HepG2 (cell line): ENCODE data around the gene ILKAP. TPM values are rescaled to one million over a fixed set of nuclear protein-coding genes. Genes with fewer than 3 reads are reported as not detected.
A peak's percentile ranks its signal among the peaks of the same experiment; 100 is the strongest.

Experiments
- CBX1 ChIP-seq: IDR thresholded peaks from one replicate; pipeline ENCODE4 v1.6.1; 2016; ENCODE audit warnings: antibody characterized with exemption, low read depth
- CHCHD3 ChIP-seq: sonication (generic); formaldehyde crosslinking; IDR thresholded peaks from 2 replicates; pipeline ENCODE4 v1.8.0; 2022; ENCODE audit warnings: mild to moderate bottlenecking, missing genetic modification reagents, moderate library complexity
- CSRNP2 ChIP-seq: sonication (generic); formaldehyde crosslinking; conservative IDR thresholded peaks from 2 replicates; pipeline ENCODE4 v1.8.0; 2022; ENCODE audit warnings: low read depth, missing genetic modification reagents
- ETV5 ChIP-seq: IDR thresholded peaks from 2 replicates; pipeline ENCODE4 v1.6.1; 2018; ENCODE audit warnings: missing biosample characterization, missing genetic modification reagents, inconsistent platforms, borderline replicate concordance
- FOXP1 ChIP-seq, 2 experiments: fragments of 450-650 bp in 1 of 2; IDR thresholded peaks; 2 replicates each; pipeline ENCODE4 v1.6.1; 2017 to 2018; ENCODE audit warnings: antibody characterized with exemption in 1 of 2
- HNF1A ChIP-seq, 2 experiments: sonication (generic) in 1 of 2; formaldehyde crosslinking in 1 of 2; IDR thresholded peaks; 2 replicates each; pipeline versions ENCODE4 v1.4.0 to v1.6.1; 2016 to 2020; ENCODE audit warnings: borderline replicate concordance in 1 of 2, low read depth in 1 of 2, mild to moderate bottlenecking in 1 of 2, missing genetic modification reagents in 1 of 2
- HOXA3 ChIP-seq: sonication (generic); formaldehyde crosslinking; IDR thresholded peaks from 2 replicates; pipeline ENCODE4 v1.5.0; 2020; ENCODE audit warnings: missing genetic modification reagents
- KMT2B ChIP-seq: IDR thresholded peaks from 2 replicates; pipeline ENCODE4 v1.6.1; 2016; ENCODE audit warnings: missing genetic modification reagents, missing compliant biosample characterization
- TEAD2 ChIP-seq: sonication (generic); formaldehyde crosslinking; IDR thresholded peaks from 2 replicates; pipeline ENCODE4 v1.9.0; 2021; ENCODE audit warnings: missing genetic modification reagents
- ZNF546 ChIP-seq: sonication (generic); formaldehyde crosslinking; conservative IDR thresholded peaks from 2 replicates; pipeline ENCODE4 v1.8.1; 2023; ENCODE audit warnings: mild to moderate bottlenecking, missing genetic modification reagents
- ZNF562 ChIP-seq: sonication (generic); formaldehyde crosslinking; IDR thresholded peaks from 2 replicates; pipeline ENCODE4 v1.8.0; 2022; ENCODE audit warnings: missing genetic modification reagents, borderline replicate concordance
- ZNF891 ChIP-seq: sonication (generic); formaldehyde crosslinking; IDR thresholded peaks from 2 replicates; pipeline ENCODE4 v1.5.0; 2020; ENCODE audit warnings: mild to moderate bottlenecking, missing genetic modification reagents
- polyA plus RNA-seq, 8 experiments: library from polyadenylated mRNA; depleted of rRNA in 3 of 8; stranded (reverse) in 7 of 8; unstranded in 1 of 8; fragments of >200 nt; fragmentation: Illumina TruSeq in 4 of 8; extraction: Trizol in 4 of 8; gene quantifications; 2 replicates each; pipeline versions ENCODE4 v1.2.1 to v1.2.3, GENCODE V29; 2011 to 2016; ENCODE audit warnings: low read depth in 4 of 8, missing spikeins in 1 of 8, mixed read lengths in 1 of 8; ENCODE audit not compliant: insufficient read depth in 1 of 8
- total RNA-seq, 5 experiments: library from RNA; depleted of rRNA; stranded (reverse); fragments of >200 nt; fragmentation: Illumina TruSeq; extraction: Trizol; gene quantifications; 2 replicates each; pipeline ENCODE4 v1.2.3, GENCODE V29; 2016; ENCODE audit warnings: low read depth in 1 of 5
- TF ChIP-seq, protein P1 (sequence below): sonication (generic); formaldehyde crosslinking; IDR thresholded peaks from 2 replicates; pipeline ENCODE4 v1.5.0; 2020; ENCODE audit warnings: mild to moderate bottlenecking, missing genetic modification reagents, borderline replicate concordance

The ILKAP gene
- total and polyA plus RNA-seq, 2 of the 13 experiments (the other 11 are each of a cell fraction or from before 2014, with no cell fraction given): 29.6 to 33.1 TPM

DNA sequence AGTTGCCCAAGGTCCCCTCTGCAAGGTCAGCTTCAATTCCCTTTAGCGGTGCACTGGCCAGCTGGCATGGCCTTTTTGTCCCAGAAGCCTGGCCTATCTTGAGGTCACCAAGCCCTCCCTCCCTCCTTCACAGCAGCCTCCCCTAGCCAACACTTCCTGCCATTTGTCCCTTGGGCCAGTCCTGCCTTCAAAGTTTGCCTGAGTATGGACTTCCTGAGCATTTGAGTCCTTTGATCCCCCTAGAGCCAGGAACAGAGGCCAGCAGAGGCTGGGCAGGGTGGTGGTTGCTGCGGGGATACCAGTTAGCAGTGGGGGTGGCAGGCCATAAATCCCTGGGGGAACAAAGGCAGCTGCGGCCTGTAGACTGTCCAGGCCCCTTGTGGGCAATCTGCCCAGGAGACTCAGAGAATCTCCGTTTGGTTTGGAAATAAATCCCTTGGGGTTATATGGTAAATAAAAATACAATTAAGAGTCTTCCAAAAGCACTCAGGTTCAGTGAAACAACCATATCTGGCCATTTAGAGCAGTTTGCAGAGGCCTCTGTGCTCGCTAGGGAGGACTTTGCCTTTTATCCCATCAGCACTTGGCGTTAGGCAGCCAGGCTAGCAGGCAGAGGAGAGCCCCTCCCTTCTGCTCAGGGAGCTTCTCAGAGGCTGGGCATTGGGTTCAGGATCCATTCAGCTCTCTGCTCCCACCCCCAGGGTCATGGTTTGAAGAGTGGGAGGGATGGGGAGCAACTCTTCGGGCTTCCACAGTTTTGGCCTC is 39.4 kb upstream of the ILKAP start (continued):
- TF ChIP-seq, protein P1, sequence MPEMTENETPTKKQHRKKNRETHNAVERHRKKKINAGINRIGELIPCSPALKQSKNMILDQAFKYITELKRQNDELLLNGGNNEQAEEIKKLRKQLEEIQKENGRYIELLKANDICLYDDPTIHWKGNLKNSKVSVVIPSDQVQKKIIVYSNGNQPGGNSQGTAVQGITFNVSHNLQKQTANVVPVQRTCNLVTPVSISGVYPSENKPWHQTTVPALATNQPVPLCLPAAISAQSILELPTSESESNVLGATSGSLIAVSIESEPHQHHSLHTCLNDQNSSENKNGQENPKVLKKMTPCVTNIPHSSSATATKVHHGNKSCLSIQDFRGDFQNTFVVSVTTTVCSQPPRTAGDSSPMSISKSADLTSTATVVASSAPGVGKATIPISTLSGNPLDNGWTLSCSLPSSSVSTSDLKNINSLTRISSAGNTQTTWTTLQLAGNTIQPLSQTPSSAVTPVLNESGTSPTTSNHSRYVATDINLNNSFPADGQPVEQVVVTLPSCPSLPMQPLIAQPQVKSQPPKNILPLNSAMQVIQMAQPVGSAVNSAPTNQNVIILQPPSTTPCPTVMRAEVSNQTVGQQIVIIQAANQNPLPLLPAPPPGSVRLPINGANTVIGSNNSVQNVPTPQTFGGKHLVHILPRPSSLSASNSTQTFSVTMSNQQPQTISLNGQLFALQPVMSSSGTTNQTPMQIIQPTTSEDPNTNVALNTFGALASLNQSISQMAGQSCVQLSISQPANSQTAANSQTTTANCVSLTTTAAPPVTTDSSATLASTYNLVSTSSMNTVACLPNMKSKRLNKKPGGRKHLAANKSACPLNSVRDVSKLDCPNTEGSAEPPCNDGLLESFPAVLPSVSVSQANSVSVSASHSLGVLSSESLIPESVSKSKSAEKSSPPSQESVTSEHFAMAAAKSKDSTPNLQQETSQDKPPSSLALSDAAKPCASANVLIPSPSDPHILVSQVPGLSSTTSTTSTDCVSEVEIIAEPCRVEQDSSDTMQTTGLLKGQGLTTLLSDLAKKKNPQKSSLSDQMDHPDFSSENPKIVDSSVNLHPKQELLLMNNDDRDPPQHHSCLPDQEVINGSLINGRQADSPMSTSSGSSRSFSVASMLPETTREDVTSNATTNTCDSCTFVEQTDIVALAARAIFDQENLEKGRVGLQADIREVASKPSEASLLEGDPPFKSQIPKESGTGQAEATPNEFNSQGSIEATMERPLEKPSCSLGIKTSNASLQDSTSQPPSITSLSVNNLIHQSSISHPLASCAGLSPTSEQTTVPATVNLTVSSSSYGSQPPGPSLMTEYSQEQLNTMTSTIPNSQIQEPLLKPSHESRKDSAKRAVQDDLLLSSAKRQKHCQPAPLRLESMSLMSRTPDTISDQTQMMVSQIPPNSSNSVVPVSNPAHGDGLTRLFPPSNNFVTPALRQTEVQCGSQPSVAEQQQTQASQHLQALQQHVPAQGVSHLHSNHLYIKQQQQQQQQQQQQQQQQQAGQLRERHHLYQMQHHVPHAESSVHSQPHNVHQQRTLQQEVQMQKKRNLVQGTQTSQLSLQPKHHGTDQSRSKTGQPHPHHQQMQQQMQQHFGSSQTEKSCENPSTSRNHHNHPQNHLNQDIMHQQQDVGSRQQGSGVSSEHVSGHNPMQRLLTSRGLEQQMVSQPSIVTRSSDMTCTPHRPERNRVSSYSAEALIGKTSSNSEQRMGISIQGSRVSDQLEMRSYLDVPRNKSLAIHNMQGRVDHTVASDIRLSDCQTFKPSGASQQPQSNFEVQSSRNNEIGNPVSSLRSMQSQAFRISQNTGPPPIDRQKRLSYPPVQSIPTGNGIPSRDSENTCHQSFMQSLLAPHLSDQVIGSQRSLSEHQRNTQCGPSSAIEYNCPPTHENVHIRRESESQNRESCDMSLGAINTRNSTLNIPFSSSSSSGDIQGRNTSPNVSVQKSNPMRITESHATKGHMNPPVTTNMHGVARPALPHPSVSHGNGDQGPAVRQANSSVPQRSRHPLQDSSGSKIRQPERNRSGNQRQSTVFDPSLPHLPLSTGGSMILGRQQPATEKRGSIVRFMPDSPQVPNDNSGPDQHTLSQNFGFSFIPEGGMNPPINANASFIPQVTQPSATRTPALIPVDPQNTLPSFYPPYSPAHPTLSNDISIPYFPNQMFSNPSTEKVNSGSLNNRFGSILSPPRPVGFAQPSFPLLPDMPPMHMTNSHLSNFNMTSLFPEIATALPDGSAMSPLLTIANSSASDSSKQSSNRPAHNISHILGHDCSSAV (CRISPR knock-in tag): no peak
- TF ChIP-seq KMT2B: no peak
- peak; percentile 46; the same call in 1 of the 2 replicates for TF ChIP-seq ETV5 (CRISPR knock-in tag)
- no peak for TF ChIP-seq CHCHD3
- TF ChIP-seq HOXA3: peak; percentile 17; the same call in 1 of the 2 replicates
- TF ChIP-seq FOXP1 (IDR thresholded peaks at IDR 0.05): no peak
- TF ChIP-seq FOXP1 (CRISPR knock-in tag; IDR thresholded peaks at IDR 0.05): no peak
- no peak for TF ChIP-seq CBX1
- TF ChIP-seq ZNF562 (CRISPR knock-in tag): no peak
- no peak for TF ChIP-seq HNF1A (IDR thresholded peaks at IDR 0.05; ENCODE audit: low read depth)
- TF ChIP-seq HNF1A (CRISPR knock-in tag; IDR thresholded peaks at IDR 0.05; ENCODE audit: borderline replicate concordance): no peak
- no peak for TF ChIP-seq ZNF546 (CRISPR knock-in tag)
- no peak for TF ChIP-seq CSRNP2
- no peak for TF ChIP-seq TEAD2 (CRISPR knock-in tag)
- TF ChIP-seq ZNF891: 0 out of 2 replicates have a peak, but pooled peaks have one; percentile 61
